Retinal pigment epithelial cell (primary cell): ENCODE measurements around the gene GNB1.
"Not testable (repeated sequence)": the region's sequence is repeated elsewhere in the genome, so short reads cannot be mapped to it uniquely, and the experiment has no call there.

Experiments
- DNase-seq: peaks from one replicate; pipeline ENCODE4 v3.0.0-alpha.2; 2010; ENCODE audit warnings: low read depth
- H3K4me3 ChIP-seq: 2 replicates; pipeline ENCODE4 v1.5.1; 2011; ENCODE audit warnings: mild to moderate bottlenecking, low read length, control low read depth, moderate library complexity
- CTCF ChIP-seq: conservative IDR thresholded peaks from 2 replicates; pipeline ENCODE4 v1.5.1; 2011; ENCODE audit warnings: low read depth, low read length, control low read depth, inconsistent platforms

The GNB1 gene

GRCh38 chr1:1937061-1937460 is 46.2 kb upstream of the GNB1 start:
- no peak for DNase-seq
- no peak for TF ChIP-seq CTCF
- no peak overlapping the region for H3K4me3 ChIP-seq

- DNase-seq, result not testable (repeated sequence)
Measured at GRCh38 chr1:1934848-1935247, 44.0 kb upstream of the GNB1 start.

GRCh38 chr1:1929639-1930545 is 39.0 kb upstream of the GNB1 start:
- DNase-seq, result no peak
- H3K4me3 ChIP-seq, result no peak overlapping the region
- no peak for TF ChIP-seq CTCF

More at GRCh38 chr1:1934848-1935247, 44.0 kb upstream of the GNB1 start:
- not testable (repeated sequence) for H3K4me3 ChIP-seq

GRCh38 chr1:1929102-1929638 is 38.3 kb upstream of the GNB1 start:
- H3K4me3 ChIP-seq, result no peak overlapping the region
- TF ChIP-seq CTCF, result no peak
- DNase-seq, result no peak

- no peak for DNase-seq
- TF ChIP-seq CTCF, result no peak
Measured at GRCh38 chr1:1928231-1929101, 37.6 kb upstream of the GNB1 start.

GRCh38 chr1:1927751-1928150 is 36.9 kb upstream of the GNB1 start:
- no peak overlapping the region for H3K4me3 ChIP-seq
- no peak for TF ChIP-seq CTCF
- no peak for DNase-seq

More at GRCh38 chr1:1928231-1929101, 37.6 kb upstream of the GNB1 start:
- H3K4me3 ChIP-seq, result no peak overlapping the region
